Measurements from ENCODE around the gene UNG.

DNA sequence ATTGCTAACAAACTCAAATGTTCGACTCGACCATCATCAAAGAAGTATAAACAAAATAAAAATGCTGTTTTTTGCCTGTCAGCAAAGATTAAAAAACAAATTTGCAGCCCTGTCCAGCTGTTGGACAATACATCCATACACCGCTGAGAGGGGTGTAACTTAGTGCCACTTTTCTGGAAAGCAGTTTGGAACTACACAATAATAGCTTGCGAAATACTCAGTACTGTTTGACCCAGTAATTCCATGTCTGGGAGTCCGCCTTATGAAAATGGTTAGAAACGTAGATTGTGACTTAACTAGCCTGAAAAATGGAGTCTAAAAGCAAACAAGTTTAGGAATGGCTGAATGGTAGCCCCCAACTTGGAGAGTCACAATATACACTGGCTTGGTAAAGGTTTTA, 38.6 kb upstream of the UNG start:
- TF ChIP-seq, protein P1, sequence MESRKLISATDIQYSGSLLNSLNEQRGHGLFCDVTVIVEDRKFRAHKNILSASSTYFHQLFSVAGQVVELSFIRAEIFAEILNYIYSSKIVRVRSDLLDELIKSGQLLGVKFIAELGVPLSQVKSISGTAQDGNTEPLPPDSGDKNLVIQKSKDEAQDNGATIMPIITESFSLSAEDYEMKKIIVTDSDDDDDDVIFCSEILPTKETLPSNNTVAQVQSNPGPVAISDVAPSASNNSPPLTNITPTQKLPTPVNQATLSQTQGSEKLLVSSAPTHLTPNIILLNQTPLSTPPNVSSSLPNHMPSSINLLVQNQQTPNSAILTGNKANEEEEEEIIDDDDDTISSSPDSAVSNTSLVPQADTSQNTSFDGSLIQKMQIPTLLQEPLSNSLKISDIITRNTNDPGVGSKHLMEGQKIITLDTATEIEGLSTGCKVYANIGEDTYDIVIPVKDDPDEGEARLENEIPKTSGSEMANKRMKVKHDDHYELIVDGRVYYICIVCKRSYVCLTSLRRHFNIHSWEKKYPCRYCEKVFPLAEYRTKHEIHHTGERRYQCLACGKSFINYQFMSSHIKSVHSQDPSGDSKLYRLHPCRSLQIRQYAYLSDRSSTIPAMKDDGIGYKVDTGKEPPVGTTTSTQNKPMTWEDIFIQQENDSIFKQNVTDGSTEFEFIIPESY (IDR thresholded peaks at IDR 0.05; ENCODE audit: borderline replicate concordance, low read depth), result no peak
- TF ChIP-seq NRF1 (IDR thresholded peaks at IDR 0.05; ENCODE audit: low read depth, low read length), result no peak

Measured in SK-N-SH (cell line).